ENCODE measurements around the gene ZDHHC6.
"Not testable (repeated sequence)": the region's sequence is repeated elsewhere in the genome, so short reads cannot be mapped to it uniquely, and the experiment has no call there.

Gene ZDHHC6

DNA sequence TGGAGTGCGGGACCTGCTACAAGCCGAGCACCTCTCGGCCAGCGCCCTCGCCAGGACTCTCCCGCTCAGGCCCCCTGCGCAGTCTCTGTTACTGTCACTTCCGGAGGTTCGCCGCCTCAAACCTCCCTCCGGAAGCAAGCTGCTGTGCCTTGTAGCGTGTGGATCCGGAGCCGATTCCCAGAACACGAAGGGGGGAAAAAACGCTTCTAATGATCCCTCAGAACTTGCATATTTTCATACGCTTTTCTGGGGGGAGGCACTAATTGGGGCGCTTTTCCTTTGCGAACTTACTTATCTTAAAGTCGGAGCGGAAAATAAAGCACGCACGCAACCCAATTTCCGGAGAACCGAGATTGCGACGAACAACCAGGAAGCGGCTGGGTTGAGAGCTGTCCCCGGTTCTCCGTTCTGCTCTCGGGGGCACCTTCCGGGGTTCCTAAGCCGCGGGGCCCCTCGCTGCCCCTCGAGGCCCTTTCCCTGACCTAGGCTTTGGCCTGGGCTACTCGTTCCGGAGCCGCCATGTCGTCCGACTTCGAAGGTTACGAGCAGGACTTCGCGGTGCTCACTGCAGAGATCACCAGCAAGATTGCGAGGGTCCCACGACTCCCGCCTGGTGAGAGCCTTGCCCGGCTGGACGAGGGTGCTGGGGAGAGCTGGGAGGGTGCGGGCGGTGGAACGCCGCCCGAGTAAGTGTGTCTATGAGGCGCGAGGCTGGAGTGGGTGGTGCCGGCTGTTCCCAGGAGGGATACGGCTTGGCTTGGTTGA, at the start of gene ZDHHC6, which contains the start of gene VTI1A:
TSS of gene ZDHHC6 (minus strand) at position 60 of the 765 bp plus-strand sequence. CDS start 1,478 bp downstream, outside the sequence.
TSS of gene VTI1A (plus strand) at position 361 of the 765 bp plus-strand sequence. CDS start at position 520, 159 bp downstream.
- peak; percentile 78 for DNase-seq (ENCODE audit: low spot score)

- no peak for DNase-seq (ENCODE audit: low spot score)
Observed at GRCh38 chr10:112492736-112493135, 46.0 kb upstream of the ZDHHC6 start.

GRCh38 chr10:112491144-112491543, 44.4 kb upstream of the ZDHHC6 start:
- no peak for DNase-seq (ENCODE audit: low spot score)

DNA sequence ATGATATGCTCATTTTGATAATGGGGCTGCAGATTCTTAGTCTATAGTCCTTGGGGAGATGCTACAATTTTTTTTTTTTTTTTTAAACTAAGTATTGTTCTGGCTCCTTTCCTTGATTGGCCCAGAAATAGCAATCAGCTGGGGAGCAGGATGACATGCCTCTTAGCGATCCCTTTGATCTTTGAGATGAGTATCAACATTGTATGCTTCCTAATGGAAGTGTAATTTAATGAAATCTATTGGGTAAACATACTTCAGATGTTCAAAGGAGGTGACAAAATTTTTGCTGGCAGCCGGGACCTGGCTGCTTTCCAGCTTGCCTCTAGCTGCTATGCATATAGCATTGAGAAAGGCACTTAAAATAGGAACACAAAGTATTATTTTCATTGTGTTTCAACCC, 43.8 kb upstream of the ZDHHC6 start:
- DNase-seq (ENCODE audit: low spot score), result peak; percentile 5

GRCh38 chr10:112487964-112488363, 41.2 kb upstream of the ZDHHC6 start:
- DNase-seq (ENCODE audit: low spot score), result no peak

DNA sequence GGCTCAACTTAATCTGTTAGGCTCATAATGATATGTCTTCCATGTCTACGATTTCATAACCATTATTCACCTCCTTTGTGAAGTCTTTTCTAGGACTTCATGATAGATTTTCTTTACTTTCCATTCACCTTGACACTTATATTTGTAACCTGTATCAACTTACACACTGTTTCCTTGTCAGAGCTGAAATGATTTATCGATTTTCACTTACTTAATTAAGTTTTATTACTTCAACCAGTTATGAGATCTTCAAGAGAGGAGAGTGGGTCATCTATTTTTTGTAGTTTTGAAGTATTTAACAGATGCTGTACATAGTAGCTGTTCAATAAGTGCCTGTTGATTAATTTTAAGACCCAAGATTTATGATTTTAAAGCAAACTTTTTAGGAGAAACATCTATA, 37.7 kb upstream of the ZDHHC6 start:
- no peak for DNase-seq (ENCODE audit: low spot score)

- DNase-seq (ENCODE audit: low spot score), result no peak
Observed at GRCh38 chr10:112481602-112482001, 34.9 kb upstream of the ZDHHC6 start.

DNA sequence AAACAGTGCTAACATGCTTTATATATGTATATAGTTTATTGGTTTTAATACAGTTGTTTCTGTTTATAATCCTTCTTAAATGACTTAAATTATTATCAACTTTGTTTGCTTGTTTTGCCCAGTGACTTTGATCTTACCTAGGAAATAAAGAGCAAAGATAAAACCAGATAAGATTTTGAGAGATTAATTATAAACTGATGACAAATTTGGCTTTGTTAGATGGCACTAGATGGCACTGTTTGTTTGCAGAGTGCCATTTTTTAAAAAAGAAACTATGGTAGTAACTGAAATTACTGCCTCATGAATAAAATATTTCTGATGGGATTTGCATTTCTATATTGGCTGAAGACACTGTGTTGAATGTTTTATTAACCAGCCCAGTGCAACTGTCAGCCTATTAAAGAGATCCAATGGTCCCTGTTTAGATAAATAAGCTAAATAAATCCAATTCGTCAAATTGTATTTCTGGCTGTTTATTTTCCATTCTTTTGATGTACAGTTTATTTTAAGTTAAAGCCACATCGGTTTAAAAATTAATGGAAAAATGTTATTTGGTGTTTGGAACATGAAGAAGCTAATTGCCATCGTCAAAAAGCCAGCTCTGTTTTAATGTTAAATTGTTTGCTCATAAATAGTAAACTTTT, 29.0 kb upstream of the ZDHHC6 start:
- no peak for DNase-seq (ENCODE audit: low spot score)

- DNase-seq (ENCODE audit: low spot score), result peak; percentile 40
Observed at GRCh38 chr10:112471878-112472487, 25.3 kb upstream of the ZDHHC6 start.

- DNase-seq (ENCODE audit: low spot score), result no peak
Observed at GRCh38 chr10:112467541-112468075, 20.9 kb upstream of the ZDHHC6 start.

DNA sequence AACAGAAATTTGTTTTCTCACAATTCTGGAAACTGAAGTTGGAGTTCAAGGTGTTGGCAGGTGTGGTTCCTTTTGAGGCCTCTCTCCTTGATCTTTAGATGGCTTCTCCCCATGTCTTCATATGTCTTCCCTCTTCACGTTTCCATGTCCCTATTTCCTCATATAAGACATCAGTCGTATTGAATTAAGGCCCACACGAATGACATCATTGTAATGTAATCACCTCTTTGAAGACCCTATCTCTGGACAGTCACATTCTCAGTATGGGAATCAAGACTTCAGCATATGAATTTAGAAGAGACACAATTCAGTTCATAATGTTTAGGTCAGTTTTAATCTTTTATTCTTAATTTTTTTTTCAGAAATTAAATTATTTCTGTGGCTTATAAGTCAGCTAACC, 20.1 kb upstream of the ZDHHC6 start:
- no peak for DNase-seq (ENCODE audit: low spot score)

- DNase-seq (ENCODE audit: low spot score), result no peak
Observed at GRCh38 chr10:112465299-112465883, 18.7 kb upstream of the ZDHHC6 start.

- not testable (repeated sequence) for DNase-seq (ENCODE audit: low spot score)
Observed at GRCh38 chr10:112464074-112464473, 17.4 kb upstream of the ZDHHC6 start.

DNA sequence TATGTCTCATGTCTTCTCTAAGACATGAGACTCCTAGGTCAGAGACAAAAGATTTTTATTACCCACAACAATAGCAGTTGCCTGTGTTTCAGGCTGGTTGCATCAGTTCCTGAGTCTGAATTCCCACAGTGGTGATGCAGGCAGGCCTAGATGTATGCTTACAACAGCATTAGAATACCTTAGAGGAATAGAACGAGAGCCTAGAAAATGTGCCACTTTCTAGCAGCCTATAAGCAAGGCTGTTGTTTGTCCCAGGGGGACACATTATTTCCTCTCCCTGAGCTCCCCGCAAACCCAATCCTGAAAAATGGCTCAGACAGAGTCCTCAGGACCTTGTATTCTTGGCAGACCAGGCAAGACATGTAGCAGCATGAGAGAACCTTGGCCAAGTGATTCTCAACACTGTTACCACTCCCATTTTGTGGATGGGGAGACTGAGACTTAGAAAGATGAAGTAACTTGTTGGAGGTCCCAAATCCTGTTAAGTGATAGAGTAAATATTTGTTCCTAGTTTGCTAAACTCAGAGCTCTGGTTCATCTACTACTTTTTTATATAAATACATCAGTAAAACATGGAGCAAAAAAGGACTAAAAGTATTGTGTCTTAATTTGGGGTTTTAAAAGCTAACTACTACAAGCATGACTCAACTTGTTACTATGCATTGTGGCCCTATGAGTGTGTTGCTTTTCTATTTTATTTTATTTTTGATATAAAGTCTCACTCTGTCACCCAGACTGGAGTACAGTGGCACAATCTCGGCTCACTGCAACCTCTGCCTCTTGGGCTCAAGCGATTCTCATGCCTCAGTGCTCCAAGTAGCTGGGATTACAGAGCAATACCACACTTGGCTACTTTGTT, 14.5 kb upstream of the ZDHHC6 start:
- DNase-seq (ENCODE audit: low spot score), result no peak

GRCh38 chr10:112460366-112460765, 13.7 kb upstream of the ZDHHC6 start:
- DNase-seq (ENCODE audit: low spot score), result no peak

- DNase-seq (ENCODE audit: low spot score), result peak; percentile 20
Observed at GRCh38 chr10:112456533-112456932, 9.8 kb upstream of the ZDHHC6 start.

GRCh38 chr10:112454910-112455779, 8.4 kb upstream of the ZDHHC6 start:
- no peak for DNase-seq (ENCODE audit: low spot score)

- DNase-seq (ENCODE audit: low spot score), result no peak
Observed at GRCh38 chr10:112448888-112449287, 2.2 kb upstream of the ZDHHC6 start.

- no peak for DNase-seq (ENCODE audit: low spot score)
Observed at GRCh38 chr10:112447620-112447928, 860 bp upstream of the ZDHHC6 start.

DNA sequence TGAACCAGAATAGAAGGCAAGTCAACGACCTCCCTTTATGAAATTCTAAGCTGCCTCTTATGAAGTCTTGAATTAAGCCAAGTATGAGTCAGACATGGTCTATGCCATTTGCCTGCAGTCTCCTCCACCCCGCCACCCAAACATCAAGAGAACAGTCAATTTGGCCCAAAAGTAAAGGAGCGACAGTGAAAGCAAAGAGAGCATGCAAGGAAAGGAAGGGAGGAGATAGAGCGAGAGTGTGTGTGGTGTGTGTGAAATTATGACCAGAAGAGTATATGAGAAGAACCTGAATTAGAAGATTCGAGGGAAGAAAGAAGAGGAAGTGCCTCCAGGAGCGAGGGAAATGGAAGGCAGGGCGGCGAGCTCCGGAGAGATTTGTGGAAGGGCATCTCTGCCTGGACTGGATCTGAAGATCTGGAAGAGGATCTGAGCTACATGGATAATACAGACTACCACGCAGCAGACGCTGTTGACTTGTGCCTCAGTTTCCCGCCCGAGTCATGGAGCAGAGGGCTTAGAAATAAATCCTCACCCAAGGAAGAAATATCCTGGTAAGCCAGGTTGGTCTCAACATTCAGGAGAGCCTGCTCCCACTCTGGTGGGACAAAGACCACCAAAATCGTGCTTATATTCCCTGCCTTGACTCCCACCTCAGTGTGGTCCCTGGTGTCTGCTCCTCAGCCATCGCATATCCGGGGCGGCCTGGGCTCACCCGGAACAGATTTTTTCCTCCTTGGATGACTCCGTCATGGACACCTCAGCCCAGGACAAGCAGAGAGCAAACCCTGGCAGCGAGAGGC, 459 bp downstream of the ZDHHC6 start:
- no peak for DNase-seq (ENCODE audit: low spot score)

Data from HuH-7 (cell line).